Esophagus squamous epithelium (tissue), 5 donors: Measurements from ENCODE around the gene TNK1. TPM values are rescaled to one million over a fixed set of nuclear protein-coding genes. Genes with fewer than 3 reads are reported as not detected.

Source experiments
- DNase-seq: peaks from one replicate; lab custom pipeline; 2025; lab: John Stamatoyannopoulos, UW
- H3K27ac ChIP-seq, 4 donors: fragments of 200-600 bp; sonication (generic); one replicate each; pipeline ENCODE4 v1.5.1; 2016 to 2019; ENCODE audit warnings: mild to moderate bottlenecking in 1 of 4
- H3K27me3 ChIP-seq, 4 donors: fragments of 200-600 bp; sonication (generic); 1 replicate in 3 of 4; 2 replicates in 1 of 4; pipeline versions ENCODE4 v1.5.1 to v1.6.0; 2017 to 2021; ENCODE audit warnings: antibody characterized with exemption in 1 of 4
- H3K36me3 ChIP-seq, 3 donors: fragments of 200-600 bp; sonication (generic); one replicate each; pipeline ENCODE4 v1.5.1; 2016 to 2019
- H3K4me1 ChIP-seq, 3 donors: fragments of 200-600 bp; sonication (generic); one replicate each; pipeline ENCODE4 v1.5.1; 2017 to 2019
- H3K4me3 ChIP-seq, 4 donors: fragments of 200-600 bp; sonication (generic); 1 replicate in 3 of 4; 2 replicates in 1 of 4; pipeline ENCODE4 v1.5.1; 2016 to 2019; ENCODE audit warnings: mild to moderate bottlenecking in 2 of 4, moderate library complexity in 1 of 4
- H3K9me3 ChIP-seq, 3 donors: fragments of 200-600 bp; sonication (generic); one replicate each; pipeline ENCODE4 v1.5.1; 2016 to 2019
- CTCF ChIP-seq, 6 experiments: fragments of 450-650 bp in 4 of 6; fragments of 200-600 bp in 2 of 6; sonication (generic) in 2 of 6; IDR thresholded peaks; one replicate each; pipeline ENCODE4 v1.5.1; 2016 to 2019; ENCODE audit warnings: antibody characterized with exemption in 6 of 6, mild to moderate bottlenecking in 4 of 6, moderate library complexity in 4 of 6
- POLR2A ChIP-seq, 4 donors: fragments of 450-650 bp; IDR thresholded peaks; one replicate each; pipeline ENCODE4 v1.6.1; 2017; ENCODE audit warnings: antibody characterized with exemption in 4 of 4, mild to moderate bottlenecking in 4 of 4, moderate library complexity in 3 of 4
- WGBS, 2 donors: methylation state at CpG; one replicate each; pipeline ENCODE4 v1.1.5; 2018; 5-methylcytosine and 5-hydroxymethylcytosine counted together
- intact Hi-C: fragments of 100-400 bp; cut with DNase I; formaldehyde crosslinking; loops from one replicate; pipeline ENCODE4 v1.15.0; 2022
- total RNA-seq, 4 donors: library from RNA; depleted of rRNA; stranded (reverse); fragments of >200 nt; gene quantifications; one replicate each; pipeline ENCODE4 v1.1.0, GENCODE V29; 2016
- donor health status: DM: yes; HTN: yes; CAD: no.

Gene TNK1
- total RNA-seq, 4 donors from 2014 or later: 6.2 to 15.2 (median 9.9) TPM

GRCh38 chr17:7432296-7432695 is 51.4 kb downstream of the TNK1 start:
- intact Hi-C loops: no loop called here
- WGBS, 2 donors: 90 to 100% methylated on average over 2 to 9 of the region's 11 CpGs
- Histone ChIP-seq H3K4me1 (peaks cover 15 to 27% (median 22%) of the 10 kb centered on the region in 3 donors), H3K4me3 (no peak overlapping the region), H3K27ac (no peak overlapping the region), H3K9me3 (no peaks in the 10 kb centered on the region), H3K27me3 (peaks cover 0 to 22% (median 0%) of the 10 kb centered on the region in 4 donors), H3K36me3 (no peaks in the 10 kb centered on the region)
- no peak for DNase-seq
- no peak for TF ChIP-seq POLR2A (IDR thresholded peaks at IDR 0.05)
- TF ChIP-seq CTCF (IDR thresholded peaks at IDR 0.05): no peak

- intact Hi-C loops: loop anchor here (5.0 kb wide), 1 partner anchor 79 kb away; the partner anchor contains the start of gene TMEM95
These were observed 55.0 kb downstream of the TNK1 start for GRCh38 chr17:7435676-7436555.

GRCh38 chr17:7436556-7437368 is 55.9 kb downstream of the TNK1 start:
- 25% methylated on average over 4 of the region's 92 CpGs; no CpG with 5 or more reads in 1 of the 2 donors for WGBS, 2 donors
- peaks cover 53 to 68% (median 54%) of the 10 kb centered on the region in 3 donors for H3K4me1 ChIP-seq
- no peaks in the 10 kb centered on the region for H3K9me3 ChIP-seq
- DNase-seq: no peak
- H3K27ac ChIP-seq: peak overlapping the region; percentile 92 to 94 (median 94)
- intact Hi-C loops: loop anchor here (5.0 kb wide), 1 partner anchor 79 kb away; the partner anchor contains the start of gene TMEM95
- TF ChIP-seq POLR2A (IDR thresholded peaks at IDR 0.05): peak in 1 of 4 donors; percentile 33
- peak; percentile 72 to 97 (median 92) for TF ChIP-seq CTCF (IDR thresholded peaks at IDR 0.05)
- peak overlapping the region; percentile 38 to 80 (median 60) for H3K4me3 ChIP-seq
- peaks cover 0 to 60% (median 5%) of the 10 kb centered on the region in 4 donors for H3K27me3 ChIP-seq
- H3K36me3 ChIP-seq: no peaks in the 10 kb centered on the region

More at GRCh38 chr17:7435676-7436555, 55.0 kb downstream of the TNK1 start:
- H3K36me3 ChIP-seq: no peaks in the 10 kb centered on the region
- peak overlapping the region; percentile 38 to 80 (median 60) for H3K4me3 ChIP-seq
- H3K4me1 ChIP-seq: peaks cover 49 to 63% (median 54%) of the 10 kb centered on the region in 3 donors
- 2 to 11% methylated on average over 9 to 39 of the region's 49 CpGs for WGBS, 2 donors
- H3K9me3 ChIP-seq: no peaks in the 10 kb centered on the region
- H3K27ac ChIP-seq: peak overlapping the region; percentile 92 to 94 (median 94)
- DNase-seq: no peak
- H3K27me3 ChIP-seq: peaks cover 0 to 58% (median 5%) of the 10 kb centered on the region in 4 donors
- TF ChIP-seq CTCF (IDR thresholded peaks at IDR 0.05) (peak in 4 of 6 experiments; percentile 13 to 30 (median 20)), POLR2A (IDR thresholded peaks at IDR 0.05) (peak in 1 of 4 donors; percentile 13)

- TF ChIP-seq POLR2A (IDR thresholded peaks at IDR 0.05) (no peak), CTCF (IDR thresholded peaks at IDR 0.05) (no peak)
- H3K9me3 ChIP-seq: no peaks in the 10 kb centered on the region
- H3K27me3 ChIP-seq: peaks cover 0 to 60% (median 5%) of the 10 kb centered on the region in 4 donors
- H3K4me3 ChIP-seq: peak overlapping the region; percentile 38 to 80 (median 60)
- no peaks in the 10 kb centered on the region for H3K36me3 ChIP-seq
- peaks cover 53 to 68% (median 54%) of the 10 kb centered on the region in 3 donors for H3K4me1 ChIP-seq
- intact Hi-C loops: loop anchor here (5.0 kb wide), 1 partner anchor 80 kb away; the partner anchor contains the start of gene TMEM95
- DNase-seq: no peak
- 38 to 43% methylated on average over 5 to 7 of the region's 31 CpGs for WGBS, 2 donors
- H3K27ac ChIP-seq: peak overlapping the region; percentile 92 to 94 (median 94)
These were observed 56.5 kb downstream of the TNK1 start for GRCh38 chr17:7437369-7437863.
